GM23338 (cell line): Measurements from ENCODE around the gene TBK1.

Source experiments
- CREB1 ChIP-seq: fragments of 250-450 bp; sonication (Bioruptor Pico); IDR thresholded peaks from 2 replicates; pipeline ENCODE4 v1.5.0; 2020; ENCODE audit warnings: low read depth, mild to moderate bottlenecking, moderate library complexity
- EZH2 ChIP-seq: fragments of 200-600 bp; sonication (generic); IDR thresholded peaks from one replicate; pipeline ENCODE4 v1.8.0; 2017; ENCODE audit warnings: antibody characterized with exemption, mild to moderate bottlenecking, low read depth; ENCODE audit not compliant: unreplicated experiment
- JUNB ChIP-seq: IDR thresholded peaks from one replicate; pipeline ENCODE4 v1.6.1; 2016; ENCODE audit warnings: antibody characterized with exemption; ENCODE audit not compliant: unreplicated experiment
- POLR2AphosphoS5 ChIP-seq: IDR thresholded peaks from 2 replicates; pipeline ENCODE4 v1.6.1; 2016; ENCODE audit warnings: antibody characterized with exemption, low read depth
- TF ChIP-seq, protein P1 (sequence below): IDR thresholded peaks from one replicate; pipeline ENCODE4 v1.6.1; 2018; ENCODE audit warnings: antibody characterized with exemption; ENCODE audit not compliant: unreplicated experiment
- TF ChIP-seq, protein P2 (sequence below), 2 experiments: fragments of 200-600 bp in 1 of 2; sonication (generic) in 1 of 2; conservative IDR thresholded peaks; 2 replicates each; pipeline versions ENCODE4 v1.5.1 to v1.6.1; 2016 to 2017; ENCODE audit warnings: antibody characterized with exemption in 2 of 2, low read depth in 2 of 2, mild to moderate bottlenecking in 2 of 2, moderate library complexity in 1 of 2

DNA sequence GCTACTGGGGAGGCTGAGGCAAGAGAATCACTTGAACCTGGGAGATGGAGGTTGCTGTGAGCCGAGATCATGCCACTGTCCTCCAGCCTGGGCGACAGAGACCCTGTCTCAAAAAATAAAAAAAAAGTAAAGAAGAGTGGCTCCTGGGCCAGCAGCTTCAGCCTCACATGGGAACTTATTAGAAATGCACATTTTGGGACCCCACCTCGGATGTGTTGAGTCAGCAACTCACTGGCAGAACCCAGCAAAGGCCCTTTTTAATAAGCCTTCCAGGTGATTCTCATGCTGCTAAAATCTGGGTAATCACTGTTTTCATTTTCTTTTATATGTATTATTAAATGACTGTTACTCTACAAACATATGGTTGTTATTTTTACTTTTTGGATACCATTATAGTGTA, 41.6 kb downstream of the TBK1 start:
- TF ChIP-seq EZH2 (no peak), POLR2AphosphoS5 (no peak), CREB1 (CRISPR knock-in tag) (no peak), JUNB (no peak)
- TF ChIP-seq, protein P1, sequence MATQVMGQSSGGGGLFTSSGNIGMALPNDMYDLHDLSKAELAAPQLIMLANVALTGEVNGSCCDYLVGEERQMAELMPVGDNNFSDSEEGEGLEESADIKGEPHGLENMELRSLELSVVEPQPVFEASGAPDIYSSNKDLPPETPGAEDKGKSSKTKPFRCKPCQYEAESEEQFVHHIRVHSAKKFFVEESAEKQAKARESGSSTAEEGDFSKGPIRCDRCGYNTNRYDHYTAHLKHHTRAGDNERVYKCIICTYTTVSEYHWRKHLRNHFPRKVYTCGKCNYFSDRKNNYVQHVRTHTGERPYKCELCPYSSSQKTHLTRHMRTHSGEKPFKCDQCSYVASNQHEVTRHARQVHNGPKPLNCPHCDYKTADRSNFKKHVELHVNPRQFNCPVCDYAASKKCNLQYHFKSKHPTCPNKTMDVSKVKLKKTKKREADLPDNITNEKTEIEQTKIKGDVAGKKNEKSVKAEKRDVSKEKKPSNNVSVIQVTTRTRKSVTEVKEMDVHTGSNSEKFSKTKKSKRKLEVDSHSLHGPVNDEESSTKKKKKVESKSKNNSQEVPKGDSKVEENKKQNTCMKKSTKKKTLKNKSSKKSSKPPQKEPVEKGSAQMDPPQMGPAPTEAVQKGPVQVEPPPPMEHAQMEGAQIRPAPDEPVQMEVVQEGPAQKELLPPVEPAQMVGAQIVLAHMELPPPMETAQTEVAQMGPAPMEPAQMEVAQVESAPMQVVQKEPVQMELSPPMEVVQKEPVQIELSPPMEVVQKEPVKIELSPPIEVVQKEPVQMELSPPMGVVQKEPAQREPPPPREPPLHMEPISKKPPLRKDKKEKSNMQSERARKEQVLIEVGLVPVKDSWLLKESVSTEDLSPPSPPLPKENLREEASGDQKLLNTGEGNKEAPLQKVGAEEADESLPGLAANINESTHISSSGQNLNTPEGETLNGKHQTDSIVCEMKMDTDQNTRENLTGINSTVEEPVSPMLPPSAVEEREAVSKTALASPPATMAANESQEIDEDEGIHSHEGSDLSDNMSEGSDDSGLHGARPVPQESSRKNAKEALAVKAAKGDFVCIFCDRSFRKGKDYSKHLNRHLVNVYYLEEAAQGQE = no peak
- TF ChIP-seq, protein P2, sequence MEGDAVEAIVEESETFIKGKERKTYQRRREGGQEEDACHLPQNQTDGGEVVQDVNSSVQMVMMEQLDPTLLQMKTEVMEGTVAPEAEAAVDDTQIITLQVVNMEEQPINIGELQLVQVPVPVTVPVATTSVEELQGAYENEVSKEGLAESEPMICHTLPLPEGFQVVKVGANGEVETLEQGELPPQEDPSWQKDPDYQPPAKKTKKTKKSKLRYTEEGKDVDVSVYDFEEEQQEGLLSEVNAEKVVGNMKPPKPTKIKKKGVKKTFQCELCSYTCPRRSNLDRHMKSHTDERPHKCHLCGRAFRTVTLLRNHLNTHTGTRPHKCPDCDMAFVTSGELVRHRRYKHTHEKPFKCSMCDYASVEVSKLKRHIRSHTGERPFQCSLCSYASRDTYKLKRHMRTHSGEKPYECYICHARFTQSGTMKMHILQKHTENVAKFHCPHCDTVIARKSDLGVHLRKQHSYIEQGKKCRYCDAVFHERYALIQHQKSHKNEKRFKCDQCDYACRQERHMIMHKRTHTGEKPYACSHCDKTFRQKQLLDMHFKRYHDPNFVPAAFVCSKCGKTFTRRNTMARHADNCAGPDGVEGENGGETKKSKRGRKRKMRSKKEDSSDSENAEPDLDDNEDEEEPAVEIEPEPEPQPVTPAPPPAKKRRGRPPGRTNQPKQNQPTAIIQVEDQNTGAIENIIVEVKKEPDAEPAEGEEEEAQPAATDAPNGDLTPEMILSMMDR (conservative IDR thresholded peaks at IDR 0.05; ENCODE audit: low read depth in 2 of 2) = no peak
